ENCODE results near the gene INSYN2A.

The INSYN2A gene

GRCh38 chr10:127158662-127159061 is 37.7 kb downstream of the INSYN2A start:
- TF ChIP-seq EZH2phosphoT487 (conservative IDR thresholded peaks at IDR 0.05; ENCODE audit: low read length) (no peak), CTCF (IDR thresholded peaks at IDR 0.05; ENCODE audit: insufficient read depth, low read length, poor library complexity, severe bottlenecking) (no peak)
- Histone ChIP-seq H2AFZ (ENCODE audit: low read depth, low read length, severe bottlenecking) (no peak overlapping the region), H3K4me2 (ENCODE audit: low read depth, low read length, poor library complexity, severe bottlenecking) (no peak overlapping the region), H3K9me2 (replicated peaks; ENCODE audit: insufficient read depth, low read length) (no peaks in the 10 kb centered on the region), H3K36me3 (ENCODE audit: low read length) (no peaks in the 10 kb centered on the region), H3K27me3 (ENCODE audit: low read length) (no peaks in the 10 kb centered on the region), H3F3A (ENCODE audit: insufficient read depth) (no peaks in the 10 kb centered on the region), H3K79me2 (ENCODE audit: insufficient read depth, low read length) (no peaks in the 10 kb centered on the region), H3K4me3 (ENCODE audit: insufficient read depth, low read length, poor library complexity, severe bottlenecking) (no peak overlapping the region), H4K20me1 (ENCODE audit: low read depth, low read length) (no peaks in the 10 kb centered on the region), H3K9me3 (ENCODE audit: insufficient read depth, low read length) (no peaks in the 10 kb centered on the region), H3K9ac (ENCODE audit: low read length) (no peak overlapping the region), H3K27ac (ENCODE audit: low read depth, low read length) (no peak overlapping the region)

- Histone ChIP-seq H3F3A (ENCODE audit: insufficient read depth) (no peaks in the 10 kb centered on the region), H3K9me3 (ENCODE audit: insufficient read depth, low read length) (no peaks in the 10 kb centered on the region), H4K20me1 (ENCODE audit: low read depth, low read length) (no peaks in the 10 kb centered on the region), H3K9ac (ENCODE audit: low read length) (no peak overlapping the region), H3K79me2 (ENCODE audit: insufficient read depth, low read length) (no peaks in the 10 kb centered on the region), H3K9me2 (replicated peaks; ENCODE audit: insufficient read depth, low read length) (no peaks in the 10 kb centered on the region), H3K36me3 (ENCODE audit: low read length) (no peaks in the 10 kb centered on the region), H2AFZ (ENCODE audit: low read depth, low read length, severe bottlenecking) (no peak overlapping the region), H3K4me3 (ENCODE audit: insufficient read depth, low read length, poor library complexity, severe bottlenecking) (no peak overlapping the region), H3K27ac (ENCODE audit: low read depth, low read length) (no peak overlapping the region), H3K4me2 (ENCODE audit: low read depth, low read length, poor library complexity, severe bottlenecking) (no peak overlapping the region), H3K27me3 (ENCODE audit: low read length) (no peaks in the 10 kb centered on the region)
- no peak for TF ChIP-seq EZH2phosphoT487 (conservative IDR thresholded peaks at IDR 0.05; ENCODE audit: low read length)
- no peak for TF ChIP-seq CTCF (IDR thresholded peaks at IDR 0.05; ENCODE audit: insufficient read depth, low read length, poor library complexity, severe bottlenecking)
These were observed 38.7 kb downstream of the INSYN2A start for GRCh38 chr10:127157506-127158200.

GRCh38 chr10:127157089-127157488 is 39.3 kb downstream of the INSYN2A start:
- H2AFZ ChIP-seq (ENCODE audit: low read depth, low read length, severe bottlenecking), result no peak overlapping the region
- H3K4me2 ChIP-seq (ENCODE audit: low read depth, low read length, poor library complexity, severe bottlenecking), result no peak overlapping the region
- no peak for TF ChIP-seq EZH2phosphoT487 (conservative IDR thresholded peaks at IDR 0.05; ENCODE audit: low read length)
- no peaks in the 10 kb centered on the region for H3K9me3 ChIP-seq (ENCODE audit: insufficient read depth, low read length)
- H3K4me3 ChIP-seq (ENCODE audit: insufficient read depth, low read length, poor library complexity, severe bottlenecking), result no peak overlapping the region
- H3K27ac ChIP-seq (ENCODE audit: low read depth, low read length), result no peak overlapping the region
- no peaks in the 10 kb centered on the region for H3K79me2 ChIP-seq (ENCODE audit: insufficient read depth, low read length)
- no peaks in the 10 kb centered on the region for H3F3A ChIP-seq (ENCODE audit: insufficient read depth)
- no peaks in the 10 kb centered on the region for H3K27me3 ChIP-seq (ENCODE audit: low read length)
- no peaks in the 10 kb centered on the region for H3K9me2 ChIP-seq (replicated peaks; ENCODE audit: insufficient read depth, low read length)
- no peak overlapping the region for H3K9ac ChIP-seq (ENCODE audit: low read length)
- no peaks in the 10 kb centered on the region for H4K20me1 ChIP-seq (ENCODE audit: low read depth, low read length)
- no peaks in the 10 kb centered on the region for H3K36me3 ChIP-seq (ENCODE audit: low read length)

- TF ChIP-seq EZH2phosphoT487 (conservative IDR thresholded peaks at IDR 0.05; ENCODE audit: low read length) (no peak), CTCF (IDR thresholded peaks at IDR 0.05; ENCODE audit: insufficient read depth, low read length, poor library complexity, severe bottlenecking) (no peak)
- Histone ChIP-seq H3K27me3 (ENCODE audit: low read length) (no peaks in the 10 kb centered on the region), H4K20me1 (ENCODE audit: low read depth, low read length) (no peaks in the 10 kb centered on the region), H3K4me2 (ENCODE audit: low read depth, low read length, poor library complexity, severe bottlenecking) (no peak overlapping the region), H3K9ac (ENCODE audit: low read length) (no peak overlapping the region), H3K36me3 (ENCODE audit: low read length) (no peaks in the 10 kb centered on the region), H3K9me3 (ENCODE audit: insufficient read depth, low read length) (no peaks in the 10 kb centered on the region), H3K79me2 (ENCODE audit: insufficient read depth, low read length) (no peaks in the 10 kb centered on the region), H3K4me3 (ENCODE audit: insufficient read depth, low read length, poor library complexity, severe bottlenecking) (no peak overlapping the region), H3F3A (ENCODE audit: insufficient read depth) (no peaks in the 10 kb centered on the region), H3K9me2 (replicated peaks; ENCODE audit: insufficient read depth, low read length) (no peaks in the 10 kb centered on the region), H3K27ac (ENCODE audit: low read depth, low read length) (no peak overlapping the region), H2AFZ (ENCODE audit: low read depth, low read length, severe bottlenecking) (no peak overlapping the region)
These were observed 41.4 kb downstream of the INSYN2A start for GRCh38 chr10:127154831-127155620.
